Forelimb muscle (tissue), 1 donor: ENCODE measurements around the gene RBM18. TPM values are rescaled to one million over a fixed set of nuclear protein-coding genes. Genes with fewer than 3 reads are reported as not detected.

Source experiments
- DNase-seq: peaks from one replicate; pipeline ENCODE4 v3.0.0-alpha.2; 2013; ENCODE audit warnings: low read depth
- polyA plus RNA-seq: library from polyadenylated mRNA; unstranded; fragments of 120-200 nt; gene quantifications from one replicate; pipeline ENCODE4 v1.2.1, GENCODE V29; 2013; ENCODE audit not compliant: insufficient read length

RBM18 gene
- polyA plus RNA-seq, 1 donor, result 29.9 TPM

DNA sequence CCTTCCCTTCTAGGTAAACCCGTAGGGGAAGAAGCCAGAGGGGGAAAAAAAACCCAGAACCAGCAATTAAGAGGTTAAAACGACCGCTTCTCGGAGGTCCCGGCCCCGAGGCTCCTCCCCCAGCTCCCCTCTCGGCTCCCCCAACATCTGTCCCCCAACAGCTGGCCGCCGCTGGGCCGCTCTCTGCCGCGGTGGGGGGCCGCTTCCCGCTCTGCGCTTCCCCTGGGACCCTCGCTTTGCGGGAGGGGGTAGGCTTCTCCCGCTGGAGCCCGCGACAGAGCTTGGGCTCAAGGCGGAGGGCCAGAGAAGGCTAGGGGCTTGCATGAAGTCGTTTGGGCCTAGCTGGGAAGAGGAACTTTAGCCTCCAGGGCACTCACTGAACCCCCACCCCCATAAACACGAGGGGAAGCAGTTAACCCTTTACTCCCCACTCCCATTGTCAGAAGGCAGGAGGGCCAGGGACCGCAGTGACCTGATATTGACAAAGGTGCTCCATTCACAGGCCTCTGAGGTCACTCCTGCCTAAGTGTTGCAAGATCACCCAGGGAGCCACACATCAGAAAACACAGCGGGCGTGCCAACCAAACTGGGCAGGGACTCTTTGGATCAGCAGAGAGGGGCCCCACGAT is 43.3 kb downstream of the RBM18 start:
- DNase-seq, result no peak

DNA sequence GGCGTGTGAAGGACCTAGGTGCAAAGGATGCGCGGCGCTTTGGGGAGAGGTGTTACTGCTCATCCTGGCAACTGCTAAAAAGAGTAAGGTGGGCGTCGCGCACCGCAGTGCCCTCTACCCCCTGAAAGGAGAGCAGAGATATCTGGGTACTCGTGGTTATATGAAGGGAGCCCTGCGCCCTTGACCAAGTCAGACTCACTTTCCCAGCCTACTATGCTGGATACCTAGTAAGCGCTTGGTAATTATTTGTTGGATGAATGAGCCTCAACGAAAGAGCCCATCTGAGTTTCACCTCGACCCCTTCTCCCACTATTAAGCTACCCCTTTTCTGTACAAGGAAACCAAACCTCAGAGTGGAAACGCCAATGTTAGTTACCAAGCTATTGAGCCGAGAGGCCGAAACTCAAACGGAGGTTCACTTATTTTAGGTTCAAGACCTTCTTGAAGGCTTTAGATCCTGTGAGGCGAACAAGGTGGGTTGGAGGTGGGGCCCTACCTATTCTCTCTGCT is 43.9 kb downstream of the RBM18 start:
- no peak for DNase-seq

DNA sequence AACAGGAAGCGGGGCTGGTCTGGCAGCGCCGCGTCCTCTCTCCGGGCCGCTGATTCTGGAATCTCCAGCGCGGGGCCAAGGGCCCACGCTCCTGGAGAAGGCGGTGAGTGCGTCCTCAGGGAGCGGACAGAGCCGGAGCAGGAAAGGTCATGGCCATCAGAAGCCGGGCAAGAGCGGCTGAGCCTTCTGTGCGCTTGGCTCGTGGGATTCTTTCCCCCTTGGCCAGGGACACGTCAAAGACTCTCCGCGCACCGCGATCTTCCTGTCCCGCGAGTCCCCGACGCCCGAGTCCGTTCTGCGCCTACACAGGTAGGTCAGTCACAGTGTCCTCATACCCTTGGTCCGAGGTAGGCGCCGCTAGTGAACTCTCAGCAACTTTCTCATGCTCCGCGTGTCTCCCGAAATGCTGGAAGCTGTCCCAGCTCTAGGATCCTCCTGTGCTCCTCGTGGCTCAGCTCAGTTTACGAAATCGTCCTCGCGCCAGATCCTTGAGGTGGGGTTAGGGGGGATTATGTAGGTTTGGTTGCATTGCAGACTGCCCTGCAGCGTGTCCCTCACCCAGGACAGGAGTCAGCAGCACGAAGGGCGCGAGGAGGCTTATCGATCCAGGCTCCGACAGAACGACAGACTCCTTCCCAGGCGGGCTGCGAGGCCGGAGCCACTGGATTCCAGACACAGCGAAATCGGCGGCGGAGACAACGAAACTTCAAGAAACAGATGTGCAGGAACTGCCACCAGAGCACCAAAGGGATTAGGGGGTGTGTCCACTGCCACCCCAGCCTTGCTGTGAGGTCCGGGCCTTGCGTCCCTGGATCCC is 44.6 kb downstream of the RBM18 start:
- no peak for DNase-seq

DNA sequence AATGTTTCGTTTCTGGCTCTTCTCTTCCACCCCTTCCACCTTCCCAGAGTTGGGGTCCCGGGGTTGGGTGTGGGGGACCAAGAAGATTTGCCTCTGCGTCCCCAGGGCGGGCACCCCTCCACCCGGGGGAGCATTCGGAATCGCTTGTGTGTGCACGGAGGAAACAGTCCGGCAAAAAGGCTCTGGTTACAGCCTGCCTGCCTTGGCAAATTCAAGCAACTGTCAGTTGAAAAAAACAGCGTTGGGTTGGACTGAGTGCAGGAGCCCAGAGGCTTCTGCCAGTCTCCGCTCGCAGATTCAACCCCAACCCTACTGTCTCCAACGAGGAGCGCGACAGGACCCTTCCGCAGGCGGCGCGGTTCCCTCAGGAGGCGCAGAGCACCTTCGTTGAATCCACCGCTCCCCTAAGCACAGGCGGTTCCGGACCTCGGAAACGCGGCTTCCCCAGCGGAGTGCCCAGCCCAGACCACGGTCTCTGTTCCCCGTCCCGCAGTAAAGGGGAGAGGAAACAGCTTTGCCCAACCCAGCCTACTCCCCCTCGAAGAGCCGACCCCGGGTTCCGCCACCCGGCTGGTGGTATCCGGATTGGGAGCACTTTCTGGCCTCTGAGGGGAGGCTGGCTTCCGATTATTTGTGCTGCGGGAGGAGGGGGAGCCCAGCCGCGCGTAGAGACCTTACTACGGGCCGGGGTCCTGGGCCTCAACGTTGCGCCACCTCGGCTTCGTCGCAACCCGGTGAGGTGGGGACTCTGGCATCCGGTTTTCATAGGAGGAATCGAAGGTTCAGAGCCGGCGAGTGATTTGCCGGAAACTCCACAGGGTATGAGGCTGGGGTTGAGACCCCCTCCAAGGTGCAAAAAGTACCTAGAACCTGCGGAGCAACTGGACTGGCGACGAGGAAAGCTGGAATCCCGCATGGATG is 45.4 kb downstream of the RBM18 start:
- no peak for DNase-seq

DNA sequence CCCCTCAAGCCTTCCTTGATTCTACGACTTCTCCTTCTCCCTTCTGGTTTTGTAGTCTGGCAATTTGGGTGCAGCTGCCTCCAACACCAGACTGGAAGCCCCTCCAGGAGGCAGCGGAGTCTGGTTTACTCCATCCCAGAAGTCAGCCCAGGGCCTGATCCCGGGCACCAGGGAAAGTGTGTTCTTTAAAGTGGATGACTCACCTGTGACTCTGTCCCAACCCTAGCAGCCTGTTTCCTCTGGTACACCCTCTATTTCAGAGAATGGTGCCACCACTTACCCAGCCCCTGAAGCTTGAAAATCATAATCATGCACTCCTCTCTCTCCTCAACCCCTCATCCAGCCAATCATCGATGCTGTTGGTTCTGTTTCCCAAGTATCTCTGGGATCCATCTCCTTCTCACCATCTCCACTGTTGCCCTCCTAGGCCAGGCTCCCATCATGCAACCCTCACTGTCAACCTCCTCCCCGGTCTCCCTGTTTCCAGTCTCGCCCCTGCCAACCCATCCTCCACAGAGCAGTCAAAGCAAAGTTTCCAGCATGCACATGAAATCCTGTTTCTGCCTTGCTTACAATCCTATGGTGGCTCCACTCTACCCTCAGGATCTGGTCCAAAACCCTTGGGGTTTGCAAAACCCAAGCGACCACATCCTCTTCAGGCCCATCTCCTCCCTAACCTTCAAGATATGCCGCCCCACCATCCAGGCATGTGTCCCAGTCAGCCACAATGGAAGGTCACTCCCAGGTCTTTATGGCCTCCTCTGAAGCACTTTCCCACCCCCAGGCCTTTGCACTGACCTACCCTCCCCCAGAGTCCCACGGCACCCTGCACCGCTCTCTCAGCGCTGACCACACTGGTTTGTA is 46.3 kb downstream of the RBM18 start:
- DNase-seq, result no peak

DNA sequence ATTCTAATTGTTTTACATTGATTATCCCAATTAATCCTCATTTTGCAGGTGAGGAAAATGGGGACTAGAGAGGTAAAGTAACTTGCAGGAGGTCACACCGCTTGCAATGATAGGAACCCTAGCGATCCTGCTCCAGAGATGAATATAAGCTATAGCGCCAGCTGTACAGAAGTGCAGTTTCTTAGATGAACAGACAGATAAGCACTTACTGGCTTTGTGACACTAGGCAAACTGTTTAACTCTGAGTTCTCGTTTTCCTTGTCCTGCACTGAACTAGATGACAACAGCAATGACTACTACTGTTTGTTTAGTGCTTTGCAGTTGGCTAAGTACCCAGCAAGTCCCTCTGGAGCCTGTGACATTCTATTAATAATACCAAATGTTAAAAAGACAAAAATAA is 47.0 kb downstream of the RBM18 start:
- DNase-seq, result no peak

DNA sequence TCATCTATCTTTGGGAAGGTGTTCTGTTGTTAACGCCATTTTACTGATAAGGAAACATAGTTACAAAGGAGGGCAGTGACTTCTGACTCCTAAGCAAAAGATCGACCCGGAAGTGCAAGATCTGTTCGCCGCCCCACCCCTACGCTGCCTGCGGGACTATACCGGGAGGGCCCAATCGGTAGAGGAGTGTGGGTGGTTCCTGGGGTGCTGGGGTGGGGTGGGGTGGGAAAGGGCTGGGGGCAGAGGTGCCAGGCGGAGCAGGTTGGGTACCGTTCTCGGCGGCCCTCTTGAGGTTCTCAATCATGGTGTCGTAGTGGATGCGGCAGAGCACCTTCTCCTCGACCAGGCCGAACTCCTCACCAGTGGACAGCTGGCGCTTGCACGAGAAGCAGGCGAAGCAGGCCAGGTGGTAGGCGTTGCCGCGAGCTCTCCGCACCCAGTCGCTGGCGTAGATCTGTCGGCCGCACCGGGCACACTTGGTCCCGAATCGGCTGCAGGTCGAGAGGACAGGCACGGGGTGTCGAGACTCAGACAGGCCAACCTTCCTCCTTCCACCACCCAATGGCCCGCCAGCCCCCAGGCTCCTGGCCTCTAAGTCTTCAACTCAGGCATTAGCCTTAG is 47.7 kb downstream of the RBM18 start:
- DNase-seq, result no peak

DNA sequence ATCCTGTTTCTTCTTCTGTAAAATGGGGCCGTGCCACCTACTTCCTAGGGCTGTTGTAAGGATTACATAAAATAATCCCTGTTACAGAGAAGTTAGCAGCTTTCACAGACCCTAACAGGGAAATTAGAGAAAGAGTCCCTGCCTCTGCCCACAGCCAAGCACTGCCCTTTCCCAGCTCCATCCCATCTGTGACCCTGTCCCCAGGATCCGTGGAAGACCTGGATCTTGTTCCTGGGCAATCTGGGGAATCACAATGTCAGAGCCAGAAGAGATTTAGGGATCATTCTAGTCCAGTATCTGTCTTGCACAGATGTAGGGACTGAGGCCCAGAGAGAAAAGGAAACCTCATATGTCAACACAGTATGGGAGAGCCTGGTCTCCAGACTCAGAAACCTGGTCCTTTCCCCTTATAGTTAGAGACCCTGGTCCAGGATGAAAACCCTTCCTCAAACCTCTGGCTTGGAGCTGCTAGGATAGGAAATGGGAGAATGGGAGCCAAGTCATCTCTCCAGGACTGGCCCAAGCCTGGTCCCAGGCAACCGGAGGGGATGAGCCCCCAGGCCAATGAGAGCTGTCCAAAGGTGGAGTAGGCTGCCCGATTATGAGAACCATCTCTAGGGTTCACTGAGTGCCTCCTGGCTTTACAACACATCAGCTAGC is 48.4 kb downstream of the RBM18 start:
- no peak for DNase-seq

DNA sequence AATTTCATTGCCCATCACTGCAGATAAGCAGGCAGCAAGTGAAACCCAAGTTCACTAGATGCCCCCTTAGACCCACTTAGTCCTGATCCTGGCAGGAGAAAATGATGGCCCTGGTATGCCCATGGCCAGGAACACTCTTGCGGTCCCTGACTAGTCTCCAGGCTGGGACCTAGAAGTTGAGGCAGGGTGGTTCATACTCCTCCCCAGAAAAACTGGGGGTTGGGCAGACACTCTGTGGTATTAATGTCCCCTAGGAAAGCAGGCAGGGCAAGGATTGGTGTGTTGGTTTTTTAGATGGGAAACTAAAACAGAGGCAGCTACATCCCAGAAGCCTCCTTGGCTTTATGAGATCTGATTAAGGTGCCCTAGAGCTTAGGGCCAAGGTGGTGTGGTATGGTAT is 49.0 kb downstream of the RBM18 start:
- no peak for DNase-seq

DNA sequence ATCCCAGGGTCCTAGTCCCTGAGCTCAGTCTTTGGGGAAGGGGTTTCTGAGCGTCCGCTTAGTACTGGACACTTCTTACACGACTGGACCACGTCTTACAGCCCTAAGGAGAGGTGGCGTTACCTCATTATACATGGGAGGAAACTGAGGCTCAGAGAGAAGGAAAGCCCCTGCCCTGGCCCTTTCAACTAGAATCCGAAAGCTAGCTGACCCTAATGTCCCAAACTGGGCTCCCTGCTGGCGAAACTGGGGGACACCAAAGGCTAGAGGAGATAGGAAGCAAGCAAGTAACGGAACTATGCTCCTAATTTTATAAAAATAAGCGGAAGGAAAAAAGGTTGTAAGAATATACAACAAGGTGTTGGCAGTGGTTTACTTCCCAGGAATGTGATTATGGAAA is 50.1 kb downstream of the RBM18 start:
- DNase-seq, result no peak

DNA sequence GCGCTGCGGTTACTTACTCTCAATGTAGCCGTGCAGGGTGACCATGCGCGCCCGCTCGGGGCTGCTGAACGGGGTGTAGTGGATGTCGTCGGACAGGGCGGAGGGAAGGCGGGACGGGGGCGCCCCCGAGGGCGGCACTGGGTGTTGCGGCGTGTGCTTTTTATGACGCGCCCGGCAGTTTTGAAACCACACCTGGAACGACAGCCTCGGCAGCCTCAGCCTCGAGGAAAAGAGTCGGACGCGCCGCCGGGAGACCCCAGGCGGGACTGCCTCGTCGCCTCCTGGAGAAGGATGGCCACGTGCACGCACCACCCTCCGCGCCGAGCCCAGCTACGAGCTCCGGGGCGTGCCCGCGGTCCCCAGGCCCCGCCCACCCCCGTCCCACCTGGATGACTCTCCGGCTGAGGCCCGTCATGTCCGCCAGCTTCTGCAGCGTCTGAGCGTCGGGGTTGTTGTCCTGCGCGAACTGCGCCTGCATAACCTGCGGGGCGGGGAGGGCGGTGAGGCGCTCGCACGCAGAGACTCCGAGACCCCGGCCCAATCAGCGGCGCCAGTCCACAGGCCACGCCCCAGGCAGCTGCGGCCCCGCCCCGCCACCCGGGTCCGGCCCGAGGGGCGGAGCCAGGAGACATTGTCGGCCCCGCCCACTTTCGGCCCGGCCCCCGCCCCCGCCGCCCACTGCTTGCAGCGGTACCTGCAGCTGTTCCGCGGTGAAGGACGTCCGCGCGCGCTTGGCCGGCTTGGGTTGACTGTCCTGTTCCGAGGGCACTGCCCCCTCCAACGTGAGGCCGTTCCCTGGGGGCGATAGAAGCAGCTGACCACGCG is 50.8 kb downstream of the RBM18 start:
- no peak for DNase-seq

DNA sequence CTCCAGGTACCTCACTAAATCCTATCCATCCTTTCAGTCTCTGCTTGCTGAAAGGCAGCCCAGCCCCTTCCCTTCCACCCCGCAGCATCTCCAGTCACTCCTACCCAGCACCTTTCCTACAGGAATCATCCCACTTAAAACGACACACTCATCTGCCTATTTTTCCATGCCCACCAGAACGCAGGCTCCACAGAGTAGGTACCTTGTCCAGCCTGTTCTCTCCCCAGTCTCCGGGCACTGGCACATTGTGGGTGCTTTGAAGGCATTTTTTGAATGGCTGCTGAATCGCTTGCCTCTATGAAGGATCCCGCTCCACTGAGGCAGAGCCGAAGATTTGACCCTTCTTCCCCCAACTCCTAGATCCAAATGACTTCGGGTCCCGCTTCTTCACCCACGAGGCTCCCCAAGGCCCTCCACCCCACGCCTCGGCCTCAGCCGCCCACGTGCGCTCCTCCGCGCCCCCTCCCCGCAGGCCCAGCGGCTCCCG is 51.5 kb downstream of the RBM18 start:
- no peak for DNase-seq

DNA sequence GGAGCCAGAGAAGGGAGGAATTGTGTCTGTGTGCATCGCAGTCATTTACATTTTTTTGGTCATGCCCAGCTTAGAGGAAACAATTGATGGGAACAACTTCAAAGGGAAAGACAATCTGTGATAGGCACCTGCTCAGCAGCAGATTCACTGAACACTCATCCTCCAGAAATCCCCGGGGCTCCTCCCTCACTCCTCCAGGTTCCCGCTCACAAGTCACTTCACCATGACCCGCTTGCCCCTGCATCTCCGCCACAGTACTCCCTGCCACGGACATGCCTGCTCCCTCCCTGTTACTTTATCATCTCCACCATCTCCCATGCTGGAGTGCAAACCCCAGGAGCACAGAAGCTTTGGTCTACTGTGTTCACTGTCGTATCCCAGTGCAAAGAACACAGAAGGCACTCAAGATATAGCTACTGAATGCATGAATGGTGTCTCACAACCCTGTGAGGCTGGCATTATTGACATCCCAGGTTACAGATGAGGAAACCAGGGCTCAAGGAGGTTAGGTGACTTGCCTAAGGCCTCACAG is 52.1 kb downstream of the RBM18 start:
- no peak for DNase-seq

DNA sequence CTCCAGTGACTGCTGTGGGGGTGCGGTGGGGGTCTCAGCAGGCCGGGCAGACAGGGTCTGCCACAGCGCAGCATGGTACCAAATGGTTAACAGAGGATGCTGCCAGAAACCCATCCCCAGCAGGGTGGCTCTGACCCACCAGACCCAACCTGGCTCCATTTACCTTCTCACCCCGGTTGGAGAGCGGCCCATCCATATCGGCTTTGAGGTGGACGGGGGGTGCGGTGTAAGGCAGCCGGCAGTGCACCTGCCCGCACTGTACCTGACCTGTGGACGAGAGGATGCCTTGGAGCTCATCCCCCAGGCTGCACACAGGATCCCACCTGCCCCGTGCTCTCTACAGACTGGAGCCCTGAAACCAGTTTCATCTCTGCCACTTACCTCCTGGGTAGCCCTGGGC is 55.2 kb downstream of the RBM18 start:
- DNase-seq, result no peak

DNA sequence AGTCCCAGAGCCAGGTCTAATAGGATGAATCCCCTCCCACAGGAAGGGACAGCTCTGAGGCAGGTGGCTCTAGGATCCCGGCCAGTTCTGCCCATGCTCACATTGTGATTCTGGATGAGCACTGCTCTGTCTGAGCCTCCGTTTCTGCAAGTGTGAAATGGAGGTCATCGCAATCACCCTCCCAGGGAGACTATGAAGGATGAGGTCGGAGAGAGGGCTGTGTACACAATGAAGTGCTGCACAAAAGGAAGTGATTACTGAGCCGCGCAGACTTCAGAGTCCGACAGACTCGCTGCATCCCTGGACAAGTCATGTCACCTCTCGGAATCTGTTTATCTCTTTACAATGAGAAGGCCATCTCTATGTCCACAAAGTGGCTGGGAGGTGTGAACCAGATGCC is 57.5 kb downstream of the RBM18 start:
- DNase-seq, result no peak

DNA sequence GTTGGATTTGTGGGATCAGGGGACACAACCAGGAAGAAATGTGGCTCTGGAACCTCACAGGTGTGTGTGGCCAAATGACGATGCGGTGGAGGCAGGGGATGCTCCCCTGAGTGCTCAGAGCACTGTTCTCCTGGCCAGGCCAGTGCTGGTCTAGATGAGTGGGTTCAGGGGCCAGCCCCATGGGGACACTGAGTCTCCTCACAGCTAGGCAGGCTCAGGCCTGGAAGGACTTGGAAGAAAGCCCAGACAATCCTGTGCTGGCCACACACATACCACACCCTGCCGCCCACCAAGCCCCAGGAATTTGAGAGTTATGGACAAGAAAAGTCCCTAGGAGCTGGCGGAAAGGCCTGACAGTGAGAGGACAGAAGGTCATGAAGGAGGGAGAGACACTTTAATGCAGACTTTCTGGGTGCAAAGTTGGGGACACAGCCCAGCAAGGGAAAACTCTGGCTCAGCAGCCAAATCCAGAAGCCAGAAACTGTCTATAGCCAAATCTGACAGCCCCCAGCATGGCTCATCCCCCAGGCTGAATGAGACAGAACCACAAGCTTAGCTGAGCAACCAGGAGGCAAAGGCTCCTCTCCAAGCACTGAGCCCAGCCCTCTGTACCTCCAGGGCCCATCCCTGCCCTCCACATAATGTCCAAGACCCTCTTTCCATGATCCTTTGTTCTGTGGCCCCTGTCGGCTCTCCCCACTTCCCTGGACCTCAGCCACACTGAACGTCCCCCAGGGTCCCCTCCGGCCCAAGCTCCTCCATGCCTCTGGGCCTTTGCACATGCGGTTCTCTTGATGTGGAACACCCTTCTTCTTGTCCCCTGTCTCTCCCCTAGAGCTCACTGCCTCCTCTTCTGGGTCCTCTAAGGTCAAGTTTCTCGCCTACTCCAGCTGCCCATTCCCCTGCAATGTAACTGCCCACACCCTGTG is 58.3 kb downstream of the RBM18 start:
- no peak for DNase-seq

DNA sequence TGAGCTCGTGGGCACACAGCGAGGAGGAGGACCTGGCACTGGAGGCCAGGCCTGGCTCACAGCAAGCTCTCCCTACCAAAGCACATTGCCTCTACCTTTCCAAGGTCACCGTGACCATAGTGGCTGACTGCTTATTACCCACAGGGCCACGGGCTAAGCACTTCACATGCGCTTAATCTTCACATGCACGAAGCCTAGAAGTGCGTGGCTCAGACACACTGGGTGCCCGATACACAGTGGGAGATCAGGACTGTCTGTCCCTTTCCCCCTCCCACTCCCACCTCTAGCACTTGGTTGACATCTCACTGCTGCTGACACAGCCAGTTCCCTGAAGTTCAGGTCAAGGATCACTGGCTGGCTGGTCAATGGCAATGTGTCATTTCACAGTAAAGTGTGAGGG is 59.5 kb downstream of the RBM18 start:
- DNase-seq, result no peak

DNA sequence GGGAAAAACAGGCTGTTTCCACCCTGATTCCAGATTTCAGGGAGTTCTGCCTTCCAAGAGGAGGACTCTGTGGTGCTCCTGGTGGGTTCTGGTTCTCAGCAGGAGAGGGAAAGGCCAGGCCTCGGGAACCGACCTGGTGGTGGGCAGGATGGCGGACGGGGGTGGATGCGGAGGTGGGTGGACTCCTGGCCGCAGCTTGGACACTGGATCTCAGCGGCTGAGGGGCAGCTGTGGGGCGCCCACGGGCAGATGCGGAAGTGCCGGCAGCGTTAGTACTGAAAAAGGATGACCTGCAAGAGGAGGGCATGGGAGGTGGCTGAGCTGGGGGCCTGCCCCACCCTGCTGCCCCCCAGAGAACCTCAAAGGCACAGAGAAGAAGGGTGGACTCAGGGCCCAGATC is 60.1 kb downstream of the RBM18 start:
- DNase-seq, result no peak
